ENCODE results near the gene SPATA31E1. TPM values are rescaled to one million over a fixed set of nuclear protein-coding genes. Genes with fewer than 3 reads are reported as not detected.

Gene SPATA31E1
- total and polyA plus RNA-seq, 2 donors: 0.04 TPM; not detected in 1

- no peak overlapping the region for H3K27ac ChIP-seq (ENCODE audit: low read depth)
- WGBS: 63% methylated on average over 5 of the region's 5 CpGs
- no peak for DNase-seq (ENCODE audit: extremely low spot score)
- H3K36me3 ChIP-seq (ENCODE audit: insufficient read depth): no peaks in the 10 kb centered on the region
- no peaks in the 10 kb centered on the region for H3K4me1 ChIP-seq (ENCODE audit: insufficient read depth)
- no peak overlapping the region for H3K4me3 ChIP-seq (ENCODE audit: low read depth, low read length)
Observed at GRCh38 chr9:87854580-87854955, 28.1 kb upstream of the SPATA31E1 start.

- DNase-seq (ENCODE audit: extremely low spot score): no peak
- Histone ChIP-seq H3K36me3 (ENCODE audit: insufficient read depth) (no peaks in the 10 kb centered on the region), H3K4me1 (ENCODE audit: insufficient read depth) (no peaks in the 10 kb centered on the region), H3K27ac (ENCODE audit: low read depth) (no peak overlapping the region), H3K4me3 (ENCODE audit: low read depth, low read length) (no peak overlapping the region)
- WGBS: 88% methylated on average over 3 of the region's 3 CpGs
Observed at GRCh38 chr9:87855061-87855460, 27.6 kb upstream of the SPATA31E1 start.

- Histone ChIP-seq H3K4me3 (ENCODE audit: low read depth, low read length) (no peak overlapping the region), H3K36me3 (ENCODE audit: insufficient read depth) (no peaks in the 10 kb centered on the region), H3K27ac (ENCODE audit: low read depth) (no peak overlapping the region), H3K4me1 (ENCODE audit: insufficient read depth) (no peaks in the 10 kb centered on the region)
- WGBS: 89% methylated on average over 29 of the region's 29 CpGs
- no peak for DNase-seq (ENCODE audit: extremely low spot score)
Observed at GRCh38 chr9:87857141-87857947, 25.3 kb upstream of the SPATA31E1 start.

- no peak for DNase-seq (ENCODE audit: extremely low spot score)
- no peaks in the 10 kb centered on the region for H3K4me1 ChIP-seq (ENCODE audit: insufficient read depth)
- no peak overlapping the region for H3K27ac ChIP-seq (ENCODE audit: low read depth)
- no peak overlapping the region for H3K4me3 ChIP-seq (ENCODE audit: low read depth, low read length)
- H3K36me3 ChIP-seq (ENCODE audit: insufficient read depth): no peaks in the 10 kb centered on the region
- 96% methylated on average over 8 of the region's 8 CpGs for WGBS
Observed at GRCh38 chr9:87857948-87858335, 24.7 kb upstream of the SPATA31E1 start.

- no peak for DNase-seq (ENCODE audit: extremely low spot score)
- WGBS: 90% methylated on average over 27 of the region's 27 CpGs
Observed at GRCh38 chr9:87859137-87859536, 23.5 kb upstream of the SPATA31E1 start.

DNA sequence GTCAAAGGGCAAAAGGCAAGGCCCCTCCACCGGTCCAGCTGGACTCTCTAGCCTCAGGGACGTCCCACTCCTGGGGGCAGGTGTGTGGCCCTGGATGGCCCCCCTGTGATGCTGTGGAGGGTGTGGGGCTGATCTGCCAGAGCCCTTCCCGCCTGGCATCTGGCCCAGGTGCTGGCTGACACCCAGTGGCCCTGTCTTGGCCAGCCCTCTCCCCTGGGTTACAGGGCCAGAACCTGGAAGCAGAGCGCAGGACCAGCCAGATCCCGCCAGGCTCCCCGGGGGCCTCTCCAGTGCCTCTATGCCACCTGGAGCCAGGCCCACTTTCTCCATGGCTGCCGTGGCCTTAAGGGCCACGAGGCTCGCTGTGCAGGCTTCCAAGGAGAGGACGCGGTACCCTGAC, 22.9 kb upstream of the SPATA31E1 start:
- no peak for DNase-seq (ENCODE audit: extremely low spot score)
- no peaks in the 10 kb centered on the region for H3K4me1 ChIP-seq (ENCODE audit: insufficient read depth)
- WGBS: 85% methylated on average over 11 of the region's 11 CpGs

More at GRCh38 chr9:87859137-87859536, 23.5 kb upstream of the SPATA31E1 start:
- H3K4me1 ChIP-seq (ENCODE audit: insufficient read depth): no peaks in the 10 kb centered on the region
- H3K36me3 ChIP-seq (ENCODE audit: insufficient read depth): no peaks in the 10 kb centered on the region
- no peak overlapping the region for H3K4me3 ChIP-seq (ENCODE audit: low read depth, low read length)
- H3K27ac ChIP-seq (ENCODE audit: low read depth): no peak overlapping the region

GRCh38 chr9:87861332-87861731, 21.3 kb upstream of the SPATA31E1 start:
- Histone ChIP-seq H3K4me1 (ENCODE audit: insufficient read depth) (no peaks in the 10 kb centered on the region), H3K36me3 (ENCODE audit: insufficient read depth) (no peaks in the 10 kb centered on the region), H3K4me3 (ENCODE audit: low read depth, low read length) (no peak overlapping the region), H3K27ac (ENCODE audit: low read depth) (no peak overlapping the region)
- no peak for DNase-seq (ENCODE audit: extremely low spot score)
- WGBS: 95% methylated on average over 1 of the region's 1 CpG

More for the DNA sequence above, 22.9 kb upstream of the SPATA31E1 start:
- no peak overlapping the region for H3K27ac ChIP-seq (ENCODE audit: low read depth)
- H3K4me3 ChIP-seq (ENCODE audit: low read depth, low read length): no peak overlapping the region
- H3K36me3 ChIP-seq (ENCODE audit: insufficient read depth): no peaks in the 10 kb centered on the region

GRCh38 chr9:87862536-87863268, 20.0 kb upstream of the SPATA31E1 start:
- Histone ChIP-seq H3K36me3 (ENCODE audit: insufficient read depth) (no peaks in the 10 kb centered on the region), H3K27ac (ENCODE audit: low read depth) (no peak overlapping the region), H3K4me1 (ENCODE audit: insufficient read depth) (no peaks in the 10 kb centered on the region), H3K4me3 (ENCODE audit: low read depth, low read length) (no peak overlapping the region)
- DNase-seq (ENCODE audit: extremely low spot score): no peak
- WGBS: 75% methylated on average over 7 of the region's 7 CpGs

- Histone ChIP-seq H3K4me3 (ENCODE audit: low read depth, low read length) (no peak overlapping the region), H3K4me1 (ENCODE audit: insufficient read depth) (no peaks in the 10 kb centered on the region), H3K27ac (ENCODE audit: low read depth) (no peak overlapping the region), H3K36me3 (ENCODE audit: insufficient read depth) (no peaks in the 10 kb centered on the region)
- no peak for DNase-seq (ENCODE audit: extremely low spot score)
- 82% methylated on average over 6 of the region's 6 CpGs for WGBS
Observed at GRCh38 chr9:87863882-87864465, 18.7 kb upstream of the SPATA31E1 start.

DNA sequence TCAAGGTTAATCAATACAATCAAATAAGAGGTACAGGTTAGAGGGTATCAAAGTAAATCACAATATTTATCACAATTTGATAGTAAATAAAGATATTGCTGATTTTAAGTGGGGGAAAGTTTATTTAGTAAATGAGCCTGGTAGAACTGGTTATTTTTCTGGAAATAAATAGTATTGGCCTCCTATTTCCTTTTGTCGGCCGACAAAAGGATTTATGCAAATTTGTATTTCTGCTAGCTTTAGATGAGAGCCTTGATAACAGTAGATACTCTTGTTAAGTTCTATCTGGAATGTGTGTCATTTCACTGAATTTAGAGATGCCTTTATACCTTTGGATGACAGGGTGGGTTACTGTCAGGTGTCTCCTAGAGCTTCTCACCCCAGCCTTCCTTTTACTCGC, 17.8 kb upstream of the SPATA31E1 start:
- 93% methylated on average over 3 of the region's 3 CpGs for WGBS

DNA sequence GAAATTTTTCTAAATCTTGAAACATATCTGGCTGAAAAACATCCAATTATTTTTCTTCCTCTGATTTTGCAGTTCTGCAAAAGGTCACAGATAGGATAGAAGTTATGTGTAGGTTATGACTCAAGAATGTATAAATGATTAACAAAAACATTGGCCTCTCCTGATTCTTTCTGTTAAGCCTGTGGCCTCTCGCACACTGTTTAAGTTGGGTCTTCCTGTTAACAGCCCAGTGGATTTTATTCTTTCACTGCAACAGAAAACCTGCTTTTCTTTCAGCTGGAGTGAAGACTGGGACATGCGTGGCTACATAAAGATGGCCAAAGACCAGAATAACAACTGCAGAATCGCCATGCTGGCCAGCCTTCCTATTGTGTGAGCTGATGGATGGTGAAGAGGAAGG, 17.1 kb upstream of the SPATA31E1 start:
- no peak for DNase-seq (ENCODE audit: extremely low spot score)
- H3K4me3 ChIP-seq (ENCODE audit: low read depth, low read length): no peak overlapping the region
- no peak overlapping the region for H3K27ac ChIP-seq (ENCODE audit: low read depth)
- no peaks in the 10 kb centered on the region for H3K4me1 ChIP-seq (ENCODE audit: insufficient read depth)
- no peaks in the 10 kb centered on the region for H3K36me3 ChIP-seq (ENCODE audit: insufficient read depth)
- WGBS: 70% methylated on average over 3 of the region's 3 CpGs

More for the DNA sequence above, 17.8 kb upstream of the SPATA31E1 start:
- DNase-seq (ENCODE audit: extremely low spot score): no peak
- Histone ChIP-seq H3K4me3 (ENCODE audit: low read depth, low read length) (no peak overlapping the region), H3K36me3 (ENCODE audit: insufficient read depth) (no peaks in the 10 kb centered on the region), H3K4me1 (ENCODE audit: insufficient read depth) (no peaks in the 10 kb centered on the region), H3K27ac (ENCODE audit: low read depth) (no peak overlapping the region)

GRCh38 chr9:87867391-87867790, 15.3 kb upstream of the SPATA31E1 start:
- WGBS: 88% methylated on average over 7 of the region's 7 CpGs
- no peak overlapping the region for H3K4me3 ChIP-seq (ENCODE audit: low read depth, low read length)
- H3K4me1 ChIP-seq (ENCODE audit: insufficient read depth): no peaks in the 10 kb centered on the region
- H3K36me3 ChIP-seq (ENCODE audit: insufficient read depth): no peaks in the 10 kb centered on the region
- H3K27ac ChIP-seq (ENCODE audit: low read depth): no peak overlapping the region
- DNase-seq (ENCODE audit: extremely low spot score): no peak

- Histone ChIP-seq H3K36me3 (ENCODE audit: insufficient read depth) (no peaks in the 10 kb centered on the region), H3K4me3 (ENCODE audit: low read depth, low read length) (no peak overlapping the region), H3K27ac (ENCODE audit: low read depth) (no peak overlapping the region), H3K4me1 (ENCODE audit: insufficient read depth) (no peaks in the 10 kb centered on the region)
- no peak for DNase-seq (ENCODE audit: extremely low spot score)
- WGBS: 97% methylated on average over 9 of the region's 9 CpGs
Observed at GRCh38 chr9:87868175-87868574, 14.5 kb upstream of the SPATA31E1 start.

DNA sequence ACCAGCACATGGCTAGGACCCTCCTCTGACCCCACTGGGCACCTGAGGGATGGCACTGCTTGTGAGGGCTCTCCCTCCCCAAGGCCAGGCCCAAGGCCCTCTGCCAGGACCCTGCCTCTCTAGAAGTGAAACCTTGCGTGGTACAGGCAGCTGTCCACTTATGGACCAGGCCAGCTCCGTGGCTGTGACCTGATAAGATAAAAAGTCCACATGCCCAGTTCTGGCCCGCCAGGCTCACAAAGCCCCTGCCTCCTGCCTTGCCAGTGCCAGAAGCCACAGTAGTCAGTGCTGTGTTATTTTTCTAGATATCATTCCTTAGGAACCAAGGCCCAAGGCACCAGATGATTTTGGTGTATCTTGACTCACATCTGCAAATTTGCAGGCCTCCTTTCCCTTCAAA, 14.0 kb upstream of the SPATA31E1 start:
- H3K4me3 ChIP-seq (ENCODE audit: low read depth, low read length): no peak overlapping the region
- 88% methylated on average over 3 of the region's 3 CpGs for WGBS

More for the DNA sequence above, 14.0 kb upstream of the SPATA31E1 start:
- no peak overlapping the region for H3K27ac ChIP-seq (ENCODE audit: low read depth)
- H3K36me3 ChIP-seq (ENCODE audit: insufficient read depth): no peaks in the 10 kb centered on the region
- no peak for DNase-seq (ENCODE audit: extremely low spot score)
- no peaks in the 10 kb centered on the region for H3K4me1 ChIP-seq (ENCODE audit: insufficient read depth)
